WTC11 (cell line): Measurements from ENCODE around the gene TNS3. TPM values are rescaled to one million over a fixed set of nuclear protein-coding genes. Genes with fewer than 3 reads are reported as not detected.

Experiments
- ATF3 ChIP-seq: sonication (generic); formaldehyde crosslinking; conservative IDR thresholded peaks from 2 replicates; pipeline ENCODE4 v1.8.1; 2022; ENCODE audit warnings: mild to moderate bottlenecking, missing genetic modification reagents
- CTCF ChIP-seq: fragments of 200-600 bp; IDR thresholded peaks from 2 replicates; pipeline ENCODE4 v1.8.0; 2022; ENCODE audit warnings: antibody characterized with exemption
- EMX1 ChIP-seq: fragments of 250-450 bp; sonication (Bioruptor Pico); IDR thresholded peaks from 2 replicates; pipeline ENCODE4 v1.8.0; 2021; ENCODE audit warnings: mild to moderate bottlenecking
- ETV6 ChIP-seq: sonication (generic); formaldehyde crosslinking; IDR thresholded peaks from 2 replicates; pipeline ENCODE4 v1.8.1; 2022; ENCODE audit warnings: mild to moderate bottlenecking, missing genetic modification reagents
- FOXP4 ChIP-seq: sonication (generic); formaldehyde crosslinking; IDR thresholded peaks from 2 replicates; pipeline ENCODE4 v1.8.0; 2022; ENCODE audit warnings: mild to moderate bottlenecking, missing genetic modification reagents
- GABPB1 ChIP-seq: sonication (generic); formaldehyde crosslinking; IDR thresholded peaks from 2 replicates; pipeline ENCODE4 v1.8.1; 2023; ENCODE audit warnings: mild to moderate bottlenecking, missing genetic modification reagents
- HMGA2 ChIP-seq: fragments of 250-450 bp; sonication (Bioruptor Pico); IDR thresholded peaks from 2 replicates; pipeline ENCODE4 v1.4.0; 2021; ENCODE audit warnings: mild to moderate bottlenecking, moderate library complexity
- HMGXB4 ChIP-seq: sonication (generic); formaldehyde crosslinking; IDR thresholded peaks from 2 replicates; pipeline ENCODE4 v1.8.1; 2023; ENCODE audit warnings: mild to moderate bottlenecking, moderate library complexity, missing genetic modification reagents
- IRF1 ChIP-seq: sonication (generic); formaldehyde crosslinking; IDR thresholded peaks from 2 replicates; pipeline ENCODE4 v1.8.0; 2023; ENCODE audit warnings: missing genetic modification reagents
- MAX ChIP-seq: sonication (generic); formaldehyde crosslinking; IDR thresholded peaks from 2 replicates; pipeline ENCODE4 v1.8.0; 2022; ENCODE audit warnings: mild to moderate bottlenecking, missing genetic modification reagents
- MLX ChIP-seq: sonication (generic); formaldehyde crosslinking; IDR thresholded peaks from 2 replicates; pipeline ENCODE4 v1.8.1; 2023; ENCODE audit warnings: mild to moderate bottlenecking, missing genetic modification reagents, moderate library complexity
- NR3C1 ChIP-seq: sonication (generic); formaldehyde crosslinking; conservative IDR thresholded peaks from 2 replicates; pipeline ENCODE4 v1.8.1; 2023; ENCODE audit warnings: low read depth, mild to moderate bottlenecking, missing genetic modification reagents
- STAT6 ChIP-seq: sonication (generic); formaldehyde crosslinking; conservative IDR thresholded peaks from 2 replicates; pipeline ENCODE4 v1.8.1; 2023; ENCODE audit warnings: mild to moderate bottlenecking, low read depth, missing genetic modification reagents, moderate library complexity
- ZNF263 ChIP-seq: sonication (generic); formaldehyde crosslinking; IDR thresholded peaks from 2 replicates; pipeline ENCODE4 v1.8.1; 2022; ENCODE audit warnings: low read depth, mild to moderate bottlenecking, moderate library complexity, missing genetic modification reagents
- ZNF416 ChIP-seq: fragments of 250-450 bp; sonication (Bioruptor Pico); IDR thresholded peaks from 2 replicates; pipeline ENCODE4 v1.9.0; 2021; ENCODE audit warnings: mild to moderate bottlenecking, inconsistent platforms
- ZNF423 ChIP-seq: fragments of 250-450 bp; sonication (Bioruptor Pico); IDR thresholded peaks from 2 replicates; pipeline ENCODE4 v2.1.2; 2022; ENCODE audit warnings: mild to moderate bottlenecking, moderate library complexity
- ZNF425 ChIP-seq: fragments of 250-450 bp; sonication (Bioruptor Pico); conservative IDR thresholded peaks from 2 replicates; pipeline ENCODE4 v1.9.0; 2021; ENCODE audit warnings: mild to moderate bottlenecking
- total RNA-seq: library from RNA; stranded (reverse); gene quantifications from 3 replicates; pipeline ENCODE4 v1.2.3, GENCODE V29; 2021

TNS3 gene
- total RNA-seq, 1 experiment from 2014 or later, result 37.7 TPM

GRCh38 chr7:47380325-47381133 is 201.4 kb downstream of the TNS3 start (continued):
- TF ChIP-seq FOXP4 (CRISPR knock-in tag) (no peak), ZNF416 (CRISPR knock-in tag) (no peak), MAX (no peak), HMGXB4 (CRISPR knock-in tag) (no peak), ETV6 (CRISPR knock-in tag) (no peak), CTCF (no peak), MLX (CRISPR knock-in tag) (no peak), EMX1 (no peak), STAT6 (CRISPR knock-in tag) (no peak), ZNF425 (CRISPR knock-in tag) (no peak), NR3C1 (no peak), IRF1 (CRISPR knock-in tag) (no peak), ATF3 (no peak), ZNF263 (CRISPR knock-in tag) (no peak), HMGA2 (no peak), ZNF423 (CRISPR knock-in tag) (peak; percentile 52), GABPB1 (CRISPR knock-in tag) (no peak)
